Lower leg skin (tissue), 4 donors: Measurements from ENCODE around the gene INPP4B. TPM values are rescaled to one million over a fixed set of nuclear protein-coding genes. Genes with fewer than 3 reads are reported as not detected.
A peak's percentile ranks its signal among the peaks of the same experiment; 100 is the strongest.

ENCODE experiments used
- DNase-seq, 2 donors: peaks; one replicate each; pipeline ENCODE4 v3.0.0-alpha.2; 2019; ENCODE audit warnings: low spot score in 2 of 2
- H3K4me3 ChIP-seq: fragments of 200-600 bp; sonication (generic); 2 replicates; pipeline ENCODE4 v1.5.1; 2017; ENCODE audit warnings: mild to moderate bottlenecking, low read depth; ENCODE audit not compliant: poor library complexity, severe bottlenecking
- POLR2A ChIP-seq, 2 donors: fragments of 450-650 bp; IDR thresholded peaks; one replicate each; pipeline ENCODE4 v1.6.1; 2016 to 2017; ENCODE audit warnings: antibody characterized with exemption in 2 of 2, mild to moderate bottlenecking in 1 of 2, moderate library complexity in 1 of 2
- WGBS, 2 donors: methylation state at CpG; one replicate each; pipeline ENCODE4 v1.1.5; 2018; 5-methylcytosine and 5-hydroxymethylcytosine counted together
- intact Hi-C: fragments of 100-400 bp; cut with DNase I; formaldehyde crosslinking; loops from one replicate; pipeline ENCODE4 v1.15.0; 2023; ENCODE audit warnings: low total_unique reads
- total RNA-seq, 4 donors: library from RNA; depleted of rRNA; stranded (reverse); fragments of >200 nt; gene quantifications; one replicate each; pipeline ENCODE4 v1.1.0, GENCODE V29; 2016
- TF ChIP-seq, protein P1 (sequence below), 3 donors: fragments of 450-650 bp; IDR thresholded peaks; one replicate each; pipeline ENCODE4 v1.5.1; 2016; ENCODE audit warnings: antibody characterized with exemption in 3 of 3, mild to moderate bottlenecking in 3 of 3, moderate library complexity in 2 of 3

INPP4B gene
- total RNA-seq, 4 donors from 2014 or later, result 7.6 to 18.5 (median 17.6) TPM

- no peak overlapping the region for H3K4me3 ChIP-seq
- intact Hi-C loops, result no loop called here
- DNase-seq, result no peak
- TF ChIP-seq, protein P1, sequence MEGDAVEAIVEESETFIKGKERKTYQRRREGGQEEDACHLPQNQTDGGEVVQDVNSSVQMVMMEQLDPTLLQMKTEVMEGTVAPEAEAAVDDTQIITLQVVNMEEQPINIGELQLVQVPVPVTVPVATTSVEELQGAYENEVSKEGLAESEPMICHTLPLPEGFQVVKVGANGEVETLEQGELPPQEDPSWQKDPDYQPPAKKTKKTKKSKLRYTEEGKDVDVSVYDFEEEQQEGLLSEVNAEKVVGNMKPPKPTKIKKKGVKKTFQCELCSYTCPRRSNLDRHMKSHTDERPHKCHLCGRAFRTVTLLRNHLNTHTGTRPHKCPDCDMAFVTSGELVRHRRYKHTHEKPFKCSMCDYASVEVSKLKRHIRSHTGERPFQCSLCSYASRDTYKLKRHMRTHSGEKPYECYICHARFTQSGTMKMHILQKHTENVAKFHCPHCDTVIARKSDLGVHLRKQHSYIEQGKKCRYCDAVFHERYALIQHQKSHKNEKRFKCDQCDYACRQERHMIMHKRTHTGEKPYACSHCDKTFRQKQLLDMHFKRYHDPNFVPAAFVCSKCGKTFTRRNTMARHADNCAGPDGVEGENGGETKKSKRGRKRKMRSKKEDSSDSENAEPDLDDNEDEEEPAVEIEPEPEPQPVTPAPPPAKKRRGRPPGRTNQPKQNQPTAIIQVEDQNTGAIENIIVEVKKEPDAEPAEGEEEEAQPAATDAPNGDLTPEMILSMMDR (IDR thresholded peaks at IDR 0.05), result no peak
- no peak for TF ChIP-seq POLR2A (IDR thresholded peaks at IDR 0.05)
- 29 to 38% methylated on average over 1 of the region's 1 CpG for WGBS, 2 donors
Measured at GRCh38 chr4:142778900-142779299, 67.2 kb downstream of the INPP4B start.

DNA sequence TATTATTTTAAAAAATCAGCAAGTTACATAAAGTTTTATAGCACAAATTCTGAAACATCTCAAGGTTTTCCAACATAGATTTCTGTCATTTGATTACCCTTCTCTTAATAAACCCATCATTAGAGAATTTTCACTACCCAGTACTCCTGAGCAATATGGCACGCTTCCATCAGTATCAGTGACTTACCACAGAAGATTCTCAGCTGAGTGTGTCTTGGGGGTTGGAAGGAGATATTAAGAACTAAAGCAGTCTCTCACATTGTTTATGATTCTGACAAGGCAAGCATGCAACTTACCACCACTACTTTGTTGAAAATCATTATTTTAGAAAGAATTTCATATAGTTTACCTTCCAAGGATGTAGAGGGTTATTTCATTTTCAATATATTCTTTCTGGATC lies 67.7 kb downstream of the INPP4B start:
- no peak for TF ChIP-seq POLR2A (IDR thresholded peaks at IDR 0.05)
- TF ChIP-seq, protein P1 (IDR thresholded peaks at IDR 0.05), result no peak
- no peak for DNase-seq
- no peak overlapping the region for H3K4me3 ChIP-seq
- intact Hi-C loops, result no loop called here
- 85 to 93% methylated on average over 1 of the region's 1 CpG for WGBS, 2 donors

- H3K4me3 ChIP-seq, result no peak overlapping the region
- intact Hi-C loops, result no loop called here
- DNase-seq, result peak in 1 of 2 donors; percentile 50
- TF ChIP-seq, protein P1 (IDR thresholded peaks at IDR 0.05), result no peak
- TF ChIP-seq POLR2A (IDR thresholded peaks at IDR 0.05), result no peak
- 50 to 67% methylated on average over 4 of the region's 4 CpGs for WGBS, 2 donors
Measured at GRCh38 chr4:142777045-142777743, 68.9 kb downstream of the INPP4B start.

GRCh38 chr4:142776026-142776425 lies 70.1 kb downstream of the INPP4B start:
- DNase-seq, result no peak
- no peak for TF ChIP-seq POLR2A (IDR thresholded peaks at IDR 0.05)
- intact Hi-C loops, result no loop called here
- WGBS, 2 donors, result 65 to 70% methylated on average over 2 of the region's 2 CpGs
- no peak overlapping the region for H3K4me3 ChIP-seq

DNA sequence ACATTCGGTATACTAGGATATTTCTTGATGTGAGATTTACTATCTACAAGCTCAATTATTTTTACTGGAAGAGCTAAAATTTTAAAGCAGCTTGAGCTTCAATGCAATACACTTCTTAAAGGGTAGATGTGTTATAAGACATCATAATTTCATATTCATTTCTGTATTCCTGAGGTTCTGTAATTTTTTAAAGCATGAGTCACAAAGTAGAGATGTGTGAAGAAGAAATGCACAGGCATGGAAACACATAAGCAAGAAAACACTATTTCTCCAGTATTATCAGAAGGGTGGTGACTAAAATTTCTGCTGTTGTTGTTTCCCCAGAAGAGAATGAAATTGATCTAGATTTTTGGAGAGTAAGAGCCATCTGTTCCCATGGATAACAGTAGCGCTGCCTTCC lies 72.6 kb downstream of the INPP4B start:
- no peak overlapping the region for H3K4me3 ChIP-seq
- intact Hi-C loops, result no loop called here
- no peak for DNase-seq
- 49 to 57% methylated on average over 2 of the region's 2 CpGs for WGBS, 2 donors
- no peak for TF ChIP-seq POLR2A (IDR thresholded peaks at IDR 0.05)
- TF ChIP-seq, protein P1 (IDR thresholded peaks at IDR 0.05), result no peak

DNA sequence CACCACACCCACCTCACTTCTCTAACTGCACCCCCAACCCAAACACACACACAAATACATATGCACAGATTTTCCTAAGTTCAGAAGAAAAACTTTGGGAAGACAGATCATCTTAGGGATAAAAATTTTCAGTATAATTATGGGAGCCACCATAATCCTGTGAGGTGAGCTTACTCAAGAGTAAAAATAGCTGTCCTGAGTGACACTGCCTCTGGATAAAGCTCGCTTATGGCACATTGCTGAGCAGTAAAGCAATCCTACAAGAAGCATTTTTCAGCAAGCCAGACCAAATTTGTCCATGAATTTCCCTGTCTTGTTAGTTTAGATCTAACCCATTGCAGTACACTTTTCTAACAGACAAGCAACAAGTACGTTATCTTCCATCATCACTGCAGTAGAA lies 83.8 kb downstream of the INPP4B start:
- DNase-seq, result no peak
- TF ChIP-seq, protein P1 (IDR thresholded peaks at IDR 0.05), result no peak
- no peak for TF ChIP-seq POLR2A (IDR thresholded peaks at IDR 0.05)
- H3K4me3 ChIP-seq, result no peak overlapping the region
- intact Hi-C loops, result no loop called here
- 87 to 94% methylated on average over 2 of the region's 2 CpGs for WGBS, 2 donors
